Testis (tissue), 3 donors: ENCODE measurements around the gene MTSS2. TPM values are rescaled to one million over a fixed set of nuclear protein-coding genes. Genes with fewer than 3 reads are reported as not detected.

Source experiments
- DNase-seq: peaks from one replicate; pipeline ENCODE4 v3.0.0-alpha.2; 2019
- H3K27ac ChIP-seq, 2 donors: fragments of 200-600 bp; sonication (generic); one replicate each; pipeline ENCODE4 v1.5.1; 2019
- H3K27me3 ChIP-seq: fragments of 200-600 bp; sonication (generic); one replicate; pipeline ENCODE4 v1.5.1; 2019
- H3K36me3 ChIP-seq: fragments of 200-600 bp; sonication (generic); one replicate; pipeline ENCODE4 v1.5.1; 2017; ENCODE audit warnings: low read depth; ENCODE audit errors: missing control alignments
- H3K4me1 ChIP-seq: fragments of 200-600 bp; sonication (generic); one replicate; pipeline ENCODE4 v1.5.1; 2019
- H3K4me3 ChIP-seq, 2 donors: fragments of 200-600 bp; sonication (generic); one replicate each; pipeline ENCODE4 v1.5.1; 2017 to 2019
- H3K9me3 ChIP-seq: fragments of 200-600 bp; sonication (generic); one replicate; pipeline ENCODE4 v1.5.1; 2017
- POLR2A ChIP-seq: fragments of 450-650 bp; IDR thresholded peaks from one replicate; pipeline ENCODE4 v1.6.1; 2017; ENCODE audit warnings: antibody characterized with exemption, mild to moderate bottlenecking, moderate library complexity
- WGBS, 2 donors: methylation state at CpG; one replicate each; pipeline ENCODE4 v1.1.5; 2018; 5-methylcytosine and 5-hydroxymethylcytosine counted together
- intact Hi-C: fragments of 100-400 bp; cut with DNase I; formaldehyde crosslinking; loops from one replicate; pipeline ENCODE4 v1.15.1; 2023; ENCODE audit warnings: low total_unique reads
- polyA plus RNA-seq: library from polyadenylated mRNA; stranded (reverse); fragments of 350-450 nt; fragmentation: Illumina TruSeq; extraction: RNeasy Lipid Tissue Mini Kit (QIAGEN cat#74804); gene quantifications from one replicate; pipeline ENCODE4 v1.2.3, GENCODE V29; 2014; ENCODE audit warnings: low read depth, low replicate concordance; ENCODE audit not compliant: insufficient read depth
- total RNA-seq, 2 donors: library from RNA; depleted of rRNA; stranded (reverse); fragments of >200 nt; gene quantifications; one replicate each; pipeline ENCODE4 v1.2.3, GENCODE V29; 2016
- TF ChIP-seq, protein P1 (sequence below), 3 experiments: fragments of 450-650 bp in 2 of 3; fragments of 200-600 bp in 1 of 3; sonication (generic) in 1 of 3; IDR thresholded peaks; one replicate each; pipeline ENCODE4 v1.5.1; 2016 to 2019; ENCODE audit warnings: antibody characterized with exemption in 3 of 3, mild to moderate bottlenecking in 2 of 3, moderate library complexity in 1 of 3

The MTSS2 gene
- total and polyA plus RNA-seq, 3 donors from 2014 or later: 24.6 to 28.7 (median 25.6) TPM

GRCh38 chr16:70692130-70692872, 6.4 kb upstream of the MTSS2 start:
- H3K27ac ChIP-seq: peak overlapping the region in 1 of 2 donors; percentile 4
- intact Hi-C loops: no loop called here
- 78 to 80% methylated on average over 2 to 14 of the region's 14 CpGs for WGBS, 2 donors
- DNase-seq: no peak
- H3K36me3 ChIP-seq: no peaks in the 10 kb centered on the region
- no peak for TF ChIP-seq POLR2A
- TF ChIP-seq, protein P1, sequence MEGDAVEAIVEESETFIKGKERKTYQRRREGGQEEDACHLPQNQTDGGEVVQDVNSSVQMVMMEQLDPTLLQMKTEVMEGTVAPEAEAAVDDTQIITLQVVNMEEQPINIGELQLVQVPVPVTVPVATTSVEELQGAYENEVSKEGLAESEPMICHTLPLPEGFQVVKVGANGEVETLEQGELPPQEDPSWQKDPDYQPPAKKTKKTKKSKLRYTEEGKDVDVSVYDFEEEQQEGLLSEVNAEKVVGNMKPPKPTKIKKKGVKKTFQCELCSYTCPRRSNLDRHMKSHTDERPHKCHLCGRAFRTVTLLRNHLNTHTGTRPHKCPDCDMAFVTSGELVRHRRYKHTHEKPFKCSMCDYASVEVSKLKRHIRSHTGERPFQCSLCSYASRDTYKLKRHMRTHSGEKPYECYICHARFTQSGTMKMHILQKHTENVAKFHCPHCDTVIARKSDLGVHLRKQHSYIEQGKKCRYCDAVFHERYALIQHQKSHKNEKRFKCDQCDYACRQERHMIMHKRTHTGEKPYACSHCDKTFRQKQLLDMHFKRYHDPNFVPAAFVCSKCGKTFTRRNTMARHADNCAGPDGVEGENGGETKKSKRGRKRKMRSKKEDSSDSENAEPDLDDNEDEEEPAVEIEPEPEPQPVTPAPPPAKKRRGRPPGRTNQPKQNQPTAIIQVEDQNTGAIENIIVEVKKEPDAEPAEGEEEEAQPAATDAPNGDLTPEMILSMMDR (IDR thresholded peaks at IDR 0.05): no peak
- no peaks in the 10 kb centered on the region for H3K27me3 ChIP-seq
- peaks cover 49% of the 10 kb centered on the region for H3K4me1 ChIP-seq
- H3K4me3 ChIP-seq: no peak overlapping the region
- no peaks in the 10 kb centered on the region for H3K9me3 ChIP-seq

GRCh38 chr16:70691223-70692129, 5.6 kb upstream of the MTSS2 start:
- TF ChIP-seq POLR2A: no peak
- TF ChIP-seq, protein P1 (IDR thresholded peaks at IDR 0.05): no peak
- no peaks in the 10 kb centered on the region for H3K36me3 ChIP-seq
- intact Hi-C loops: no loop called here
- 77 to 93% methylated on average over 8 to 22 of the region's 26 CpGs for WGBS, 2 donors
- no peak for DNase-seq
- peaks cover 52% of the 10 kb centered on the region for H3K4me1 ChIP-seq
- peak overlapping the region in 1 of 2 donors; percentile 61 for H3K27ac ChIP-seq
- H3K4me3 ChIP-seq: no peak overlapping the region
- H3K9me3 ChIP-seq: no peaks in the 10 kb centered on the region
- no peaks in the 10 kb centered on the region for H3K27me3 ChIP-seq

- no peaks in the 10 kb centered on the region for H3K9me3 ChIP-seq
- DNase-seq: no peak
- peaks cover 49% of the 10 kb centered on the region for H3K4me1 ChIP-seq
- no peak overlapping the region for H3K4me3 ChIP-seq
- no peaks in the 10 kb centered on the region for H3K36me3 ChIP-seq
- no peaks in the 10 kb centered on the region for H3K27me3 ChIP-seq
- 77 to 89% methylated on average over 6 to 16 of the region's 16 CpGs for WGBS, 2 donors
- no peak for TF ChIP-seq POLR2A
- TF ChIP-seq, protein P1 (IDR thresholded peaks at IDR 0.05): no peak
- intact Hi-C loops: no loop called here
- H3K27ac ChIP-seq: peak overlapping the region in 1 of 2 donors; percentile 61
These were observed 4.4 kb upstream of the MTSS2 start for GRCh38 chr16:70689970-70690891.

- Histone ChIP-seq H3K36me3 (no peaks in the 10 kb centered on the region), H3K27me3 (no peaks in the 10 kb centered on the region), H3K4me1 (peaks cover 54% of the 10 kb centered on the region), H3K27ac (no peak overlapping the region), H3K9me3 (no peaks in the 10 kb centered on the region), H3K4me3 (no peak overlapping the region)
- intact Hi-C loops: no loop called here
- no peak for TF ChIP-seq POLR2A
- TF ChIP-seq, protein P1 (IDR thresholded peaks at IDR 0.05): no peak
- DNase-seq: no peak
- WGBS, 2 donors: 92 to 93% methylated on average over 17 to 22 of the region's 22 CpGs
These were observed 3.4 kb upstream of the MTSS2 start for GRCh38 chr16:70689035-70689969.
